GM21526 (cell line): ENCODE results near the gene IL22RA1.

Source experiments
- ATAC-seq: cut with Tn5 transposase; IDR thresholded peaks from one replicate; pipeline ENCODE4 v1.9.1; 2021; ENCODE audit warnings: moderate library complexity; ENCODE audit not compliant: unreplicated experiment, low FRiP score

Gene IL22RA1

GRCh38 chr1:24101796-24102586, 40.9 kb downstream of the IL22RA1 start:
- no peak for ATAC-seq

DNA sequence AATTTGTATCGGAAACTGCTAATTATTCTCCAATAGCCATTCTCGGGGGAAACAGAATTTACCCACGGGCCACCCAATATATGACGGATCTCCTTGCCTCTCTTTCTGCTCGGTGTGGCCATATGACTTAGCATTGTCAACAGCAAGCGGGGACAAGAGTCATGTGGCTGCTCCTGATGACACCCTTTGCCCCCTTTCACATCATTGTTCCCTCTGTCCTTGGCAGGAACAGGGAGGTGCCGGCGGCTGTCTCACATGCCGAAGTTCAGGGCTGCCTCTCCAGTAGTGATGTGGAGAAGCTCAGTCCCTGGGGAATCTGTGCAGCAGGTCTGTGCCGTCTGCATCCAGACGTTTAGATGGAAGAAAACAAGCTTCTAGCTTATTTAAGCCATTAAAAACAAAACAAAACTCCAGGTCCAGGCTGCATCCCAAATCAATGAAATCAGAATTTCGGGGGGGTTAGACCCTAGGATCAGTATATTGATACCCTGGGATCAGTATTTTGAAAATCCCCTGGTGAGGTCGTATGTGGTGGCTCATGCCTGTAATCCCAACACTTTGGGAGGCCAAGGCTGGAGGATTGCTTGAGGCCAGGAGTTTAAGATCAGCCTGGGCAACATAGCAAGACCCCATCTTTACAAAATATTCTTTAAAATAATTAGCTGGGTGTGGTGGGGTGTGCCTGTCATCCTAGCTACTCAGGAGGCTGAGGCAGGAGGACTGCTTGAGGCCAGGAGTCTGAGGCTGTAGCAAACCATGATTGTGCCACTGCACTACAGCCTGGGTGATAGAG, 41.8 kb downstream of the IL22RA1 start:
- ATAC-seq = no peak

DNA sequence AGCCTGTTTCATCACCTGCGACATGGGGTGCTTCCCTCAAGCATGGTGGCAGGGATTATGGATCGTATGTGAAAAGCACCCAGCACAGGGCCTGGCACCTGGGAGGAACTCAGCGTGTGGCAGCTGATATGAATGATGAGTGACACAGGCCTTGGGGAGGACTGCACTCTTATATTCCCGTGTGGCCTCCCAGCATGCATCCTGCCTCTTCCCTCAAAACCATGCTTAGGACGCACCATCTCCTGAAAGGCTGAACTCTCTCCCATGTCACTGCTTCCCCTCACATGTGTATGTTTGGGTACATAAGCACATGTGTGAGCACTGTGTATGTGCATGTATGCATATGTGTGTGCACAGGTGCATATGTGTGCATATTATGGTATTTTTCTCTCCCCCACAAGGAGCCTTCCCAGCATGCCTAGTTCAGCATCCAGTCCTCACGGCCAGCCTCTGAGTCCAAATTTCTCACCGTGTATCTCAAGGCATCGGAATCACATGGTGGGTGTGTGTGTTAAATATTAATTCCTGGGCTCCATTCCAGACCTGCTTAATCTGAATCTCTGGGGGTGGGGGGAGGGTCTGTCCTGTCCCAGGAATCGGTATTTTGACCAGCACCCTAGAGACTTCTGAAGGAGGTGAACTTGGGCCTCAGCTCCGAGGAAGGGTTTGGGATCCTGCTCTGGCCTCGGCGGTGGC, 43.8 kb downstream of the IL22RA1 start:
- ATAC-seq = no peak

- no peak for ATAC-seq
Observed at GRCh38 chr1:24098102-24098501, 44.8 kb downstream of the IL22RA1 start.

DNA sequence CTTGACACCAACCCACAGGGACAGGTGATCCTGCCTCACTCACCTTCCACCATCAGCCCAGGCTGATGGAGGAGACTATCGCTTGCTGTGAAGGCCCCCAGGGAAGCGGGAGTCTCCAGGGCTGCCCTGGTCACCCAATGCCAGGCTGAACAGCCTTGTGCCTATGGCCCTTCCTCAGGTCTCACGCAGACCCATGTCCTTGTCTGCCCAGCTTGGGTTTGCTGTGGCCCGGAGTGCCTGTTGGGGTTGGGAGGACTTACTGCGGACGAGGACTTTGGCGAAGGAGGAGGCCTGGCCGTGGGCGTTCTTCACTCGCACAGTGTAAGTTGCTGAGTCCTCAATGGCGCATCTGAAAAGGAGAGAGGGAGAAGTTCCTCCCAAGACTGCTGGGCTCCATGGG, 45.3 kb downstream of the IL22RA1 start:
- ATAC-seq = no peak

- ATAC-seq = no peak
Observed at GRCh38 chr1:24096739-24097103, 46.2 kb downstream of the IL22RA1 start.

DNA sequence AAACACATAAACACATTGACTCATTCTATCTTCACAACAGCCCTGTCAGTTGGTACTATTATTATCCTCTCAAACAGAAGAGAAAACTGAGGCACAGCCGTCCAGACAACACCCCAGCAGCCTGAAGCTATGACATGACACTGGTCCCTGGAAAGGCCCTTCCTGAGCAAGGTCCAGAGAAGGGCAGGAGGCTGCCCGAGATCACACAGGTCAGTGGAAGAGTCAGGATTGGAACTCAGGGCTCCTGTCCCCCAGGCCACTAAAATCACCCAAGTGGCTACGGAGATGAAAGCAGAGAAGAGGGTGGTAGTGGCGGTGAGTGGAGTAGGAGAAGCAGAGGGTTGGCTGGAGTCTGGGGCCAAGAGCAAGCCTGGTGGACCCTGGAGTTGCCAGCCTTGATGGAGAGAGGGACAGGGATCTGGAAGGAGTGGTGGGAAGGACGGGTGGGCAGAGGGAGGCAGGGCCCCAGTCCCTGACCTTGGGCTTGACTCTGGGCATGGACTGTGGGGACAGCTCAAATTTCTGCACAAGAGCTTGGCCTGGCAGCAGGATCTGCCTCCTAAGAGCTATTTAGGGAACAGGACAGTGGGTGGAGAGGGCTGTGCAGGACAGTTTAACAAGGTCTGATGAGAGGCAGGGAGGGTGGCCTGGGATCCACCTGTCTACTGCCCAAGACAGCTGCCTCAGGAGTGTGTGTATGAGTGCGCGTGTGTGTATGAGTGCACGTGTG, 46.8 kb downstream of the IL22RA1 start:
- no peak for ATAC-seq

DNA sequence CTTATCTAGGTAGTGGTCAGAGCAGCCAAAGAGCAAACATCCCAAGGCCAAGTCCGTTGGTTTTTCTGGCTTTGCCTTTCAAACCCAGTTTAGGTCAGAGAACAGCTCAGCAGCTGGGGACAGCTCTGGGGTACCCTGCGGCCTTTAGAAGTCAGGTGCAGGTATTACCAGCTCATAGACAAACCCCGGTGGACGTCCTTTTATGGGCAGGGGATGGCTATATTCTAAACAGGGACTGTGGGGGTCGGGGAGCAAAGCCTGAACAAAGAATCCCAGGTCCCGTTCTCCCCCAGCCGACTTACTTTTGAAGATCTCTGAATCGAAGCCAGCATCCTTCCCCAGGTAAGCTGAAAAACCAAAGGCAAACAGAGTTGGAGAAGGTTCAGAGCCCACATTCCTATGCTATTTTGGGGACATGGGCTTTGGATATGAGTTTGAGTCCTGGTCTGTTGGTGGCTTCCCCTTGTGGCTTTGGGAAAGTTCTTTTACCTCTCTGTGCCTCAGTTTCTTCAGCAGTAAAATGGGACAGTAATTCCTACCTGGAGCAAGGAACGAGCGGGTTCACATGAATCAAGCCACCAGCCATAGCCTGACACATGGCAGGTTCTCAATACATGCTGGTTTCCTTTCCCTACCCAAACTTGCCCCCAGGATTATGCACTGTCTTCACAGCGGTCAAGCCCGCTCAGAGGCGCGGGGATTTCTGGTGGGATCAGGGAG, 47.6 kb downstream of the IL22RA1 start:
- ATAC-seq = no peak

GRCh38 chr1:24094554-24094953, 48.4 kb downstream of the IL22RA1 start:
- ATAC-seq = no peak

DNA sequence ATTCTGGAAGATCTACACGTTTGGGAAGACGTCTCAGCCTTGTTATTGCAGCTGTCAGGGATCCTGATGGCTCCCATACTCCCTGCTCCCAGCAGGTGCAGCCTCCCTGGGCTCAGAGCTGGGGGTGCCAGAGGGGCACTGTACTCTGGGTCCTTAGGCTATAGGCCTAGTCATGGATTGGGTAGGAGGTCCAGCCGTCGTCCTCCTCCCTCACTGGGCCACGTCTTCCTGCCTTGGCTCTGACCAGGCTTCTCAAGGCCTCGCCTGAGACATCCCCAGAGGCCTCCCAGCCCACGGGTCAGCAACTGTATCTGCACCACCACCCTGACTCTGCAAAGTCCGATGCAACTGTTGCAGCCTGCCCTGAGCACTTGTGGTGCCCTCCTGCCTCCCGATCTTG, 49.2 kb downstream of the IL22RA1 start:
- no peak for ATAC-seq

- ATAC-seq = no peak
Observed at GRCh38 chr1:24092979-24093378, 50.0 kb downstream of the IL22RA1 start.

DNA sequence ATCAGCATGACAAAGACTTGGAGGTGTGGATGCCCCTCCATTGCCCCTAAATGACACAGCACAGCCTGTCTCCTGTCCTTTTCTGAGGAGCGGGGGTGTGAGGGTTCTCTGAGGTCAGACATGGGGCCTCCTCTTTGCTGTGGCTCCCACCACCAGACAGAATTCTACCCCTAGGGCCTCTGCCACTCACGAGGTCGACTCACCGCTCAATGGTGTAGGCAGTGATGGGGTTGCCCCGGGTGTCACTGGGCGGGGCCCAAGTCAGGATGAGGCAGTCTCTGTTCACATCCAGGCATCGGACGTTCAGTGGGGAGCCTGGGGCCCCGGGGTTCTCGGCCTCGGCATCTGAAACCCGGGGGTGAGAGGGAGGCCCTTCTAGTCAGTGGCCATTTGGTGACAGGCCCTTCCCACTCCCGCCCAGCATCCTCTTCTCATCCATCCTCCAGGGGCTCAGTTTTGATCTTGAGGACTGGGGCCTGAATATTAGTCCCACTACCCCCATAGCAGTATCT, 50.9 kb downstream of the IL22RA1 start:
- ATAC-seq = no peak

GRCh38 chr1:24090736-24091135, 52.2 kb downstream of the IL22RA1 start:
- no peak for ATAC-seq

- no peak for ATAC-seq
Observed at GRCh38 chr1:24089743-24090555, 53.0 kb downstream of the IL22RA1 start.

DNA sequence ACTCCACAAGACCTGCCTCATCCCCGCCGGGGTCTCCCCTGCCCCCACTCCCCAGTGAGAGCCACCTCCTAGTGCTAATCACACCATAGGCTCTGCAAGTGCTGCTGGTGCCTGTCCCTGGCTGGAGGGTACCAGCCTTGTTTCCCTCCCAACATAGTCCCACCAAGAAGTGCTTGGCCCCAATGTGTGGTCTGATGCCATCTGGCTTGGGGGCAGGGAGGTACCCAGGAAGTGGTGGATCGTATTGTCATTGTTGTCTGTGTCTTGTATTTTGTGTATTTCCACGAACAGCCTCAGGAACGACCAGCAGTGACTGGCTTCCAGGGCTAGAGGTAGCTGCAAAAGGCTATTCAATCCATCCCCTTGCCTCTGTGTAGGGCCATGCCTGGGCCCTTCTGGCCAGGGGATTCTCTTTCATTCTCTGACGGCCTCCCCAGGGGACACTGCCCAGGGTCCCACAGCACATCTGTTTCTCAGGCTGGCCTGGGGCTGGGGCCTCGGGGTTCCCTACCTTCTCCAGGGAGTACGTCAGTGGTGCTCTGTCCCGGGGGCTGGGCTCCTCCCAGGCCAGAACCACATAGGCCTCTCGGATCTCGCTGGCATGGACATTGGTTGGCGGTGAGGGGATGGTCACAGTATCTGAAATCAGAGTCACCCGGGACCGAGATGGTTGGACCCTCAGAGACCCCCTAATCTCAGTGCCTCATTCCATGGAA, 53.8 kb downstream of the IL22RA1 start:
- ATAC-seq = no peak

DNA sequence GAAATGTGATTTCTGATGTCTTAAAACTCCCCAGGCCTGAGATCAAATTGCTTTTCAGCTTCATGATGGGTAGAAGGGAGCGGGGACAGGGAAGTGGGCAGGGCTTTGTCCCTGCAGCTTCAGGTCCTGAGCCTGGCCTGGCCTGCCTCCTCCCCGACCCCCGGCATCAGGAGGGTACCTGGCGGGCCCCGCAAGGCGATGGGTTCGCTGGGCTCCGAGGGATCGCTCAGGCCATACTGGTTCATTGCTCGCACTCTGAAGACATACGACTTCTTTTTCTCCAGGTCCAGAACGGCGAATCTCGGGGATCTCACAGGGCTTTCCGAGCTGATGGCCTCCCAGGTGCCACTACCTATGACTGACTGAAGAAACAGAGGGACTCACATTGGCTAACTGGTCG, 56.5 kb downstream of the IL22RA1 start:
- no peak for ATAC-seq

DNA sequence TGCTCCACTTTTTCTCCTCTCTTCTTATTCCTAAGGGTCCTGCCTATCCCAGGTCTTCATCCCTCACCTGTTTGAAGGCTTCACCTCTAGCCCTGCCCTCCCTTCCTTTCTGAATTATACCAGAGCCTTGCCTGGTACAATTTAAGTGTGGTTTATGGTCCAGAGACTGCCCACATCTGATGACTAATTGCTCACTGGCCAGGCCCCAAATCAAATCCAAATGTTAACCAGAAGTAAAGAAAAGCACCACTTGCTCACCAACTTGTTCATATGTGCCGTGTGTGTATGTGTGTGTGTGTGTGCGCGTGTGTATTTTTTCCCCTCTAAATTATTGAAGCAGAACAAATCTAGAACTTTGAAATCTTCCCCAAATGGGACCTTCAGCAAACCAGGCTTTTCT, 57.4 kb downstream of the IL22RA1 start:
- ATAC-seq = no peak

DNA sequence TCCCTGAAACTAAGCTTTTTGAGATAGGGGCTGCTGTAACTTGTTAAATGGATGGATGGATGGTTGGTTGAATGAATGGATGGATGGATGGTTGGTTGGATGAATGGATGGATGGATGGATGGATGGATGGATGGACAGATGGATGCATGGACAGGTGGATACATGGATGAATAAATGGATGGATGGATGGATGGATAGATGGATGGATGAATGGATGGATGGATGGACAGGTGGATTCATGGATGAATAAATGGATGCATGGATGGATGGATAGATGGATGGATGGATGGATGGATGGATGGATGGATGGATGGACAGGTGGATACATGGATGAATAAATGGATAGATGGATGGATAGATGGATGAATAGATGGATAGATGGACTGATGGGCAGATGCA, 57.9 kb downstream of the IL22RA1 start:
- ATAC-seq = no peak
